ENCODE data around the gene TSNAXIP1. TPM values are rescaled to one million over a fixed set of nuclear protein-coding genes. Genes with fewer than 3 reads are reported as not detected.

Gene TSNAXIP1
- polyA plus RNA-seq, 4 donors, result 0.72 to 0.80 TPM; not detected in 2

- Histone ChIP-seq H3K27me3 (ENCODE audit: control insufficient read depth in 3 of 3, insufficient read depth in 3 of 3, low read length in 3 of 3) (no peaks in the 10 kb centered on the region), H3K36me3 (ENCODE audit: control insufficient read depth in 3 of 3, insufficient read depth in 2 of 3, low read depth in 1 of 3, low read length in 3 of 3) (peaks cover 2 to 90% (median 4%) of the 10 kb centered on the region in 3 donors), H3K4me1 (ENCODE audit: control insufficient read depth in 3 of 3, insufficient read depth in 2 of 3, low read depth in 1 of 3, low read length in 2 of 3) (no peaks in the 10 kb centered on the region), H3K27ac (ENCODE audit: low read depth in 1 of 3, low read length in 2 of 3) (no peak overlapping the region), H3K9me3 (ENCODE audit: control insufficient read depth in 2 of 2, insufficient read depth in 1 of 2, low read depth in 1 of 2, low read length in 1 of 2) (no peaks in the 10 kb centered on the region), H3K4me3 (ENCODE audit: low read depth in 1 of 3, low read length in 3 of 3) (no peak overlapping the region)
- DNase-seq (no peak), FAIRE-seq (no peak)
- WGBS, 3 donors, result 80 to 87% (median 84%) methylated on average over 2 of the region's 2 CpGs
Measured at GRCh38 chr16:67864594-67864993, 57.9 kb downstream of the TSNAXIP1 start.

GRCh38 chr16:67865318-67865717, 58.6 kb downstream of the TSNAXIP1 start:
- peak; percentile 48 to 63 for DNase-seq
- peaks cover 2 to 92% (median 4%) of the 10 kb centered on the region in 3 donors for H3K36me3 ChIP-seq (ENCODE audit: control insufficient read depth in 3 of 3, insufficient read depth in 2 of 3, low read depth in 1 of 3, low read length in 3 of 3)

GRCh38 chr16:67868290-67868689, 61.6 kb downstream of the TSNAXIP1 start:
- no peak for DNase-seq
- H3K36me3 ChIP-seq (ENCODE audit: control insufficient read depth in 3 of 3, insufficient read depth in 2 of 3, low read depth in 1 of 3, low read length in 3 of 3), result peaks cover 2 to 80% (median 7%) of the 10 kb centered on the region in 3 donors
- WGBS, 3 donors, result 94 to 97% (median 96%) methylated on average over 6 of the region's 6 CpGs

More at GRCh38 chr16:67865318-67865717, 58.6 kb downstream of the TSNAXIP1 start:
- H3K4me3 ChIP-seq (ENCODE audit: low read depth in 1 of 3, low read length in 3 of 3), result no peak overlapping the region
- H3K27me3 ChIP-seq (ENCODE audit: control insufficient read depth in 3 of 3, insufficient read depth in 3 of 3, low read length in 3 of 3), result no peaks in the 10 kb centered on the region
- FAIRE-seq, result no peak
- no peak overlapping the region for H3K27ac ChIP-seq (ENCODE audit: low read depth in 1 of 3, low read length in 2 of 3)
- H3K9me3 ChIP-seq (ENCODE audit: control insufficient read depth in 2 of 2, insufficient read depth in 1 of 2, low read depth in 1 of 2, low read length in 1 of 2), result no peaks in the 10 kb centered on the region
- WGBS, 3 donors, result 87 to 100% (median 92%) methylated on average over 2 of the region's 2 CpGs
- H3K4me1 ChIP-seq (ENCODE audit: control insufficient read depth in 3 of 3, insufficient read depth in 2 of 3, low read depth in 1 of 3, low read length in 2 of 3), result no peaks in the 10 kb centered on the region

GRCh38 chr16:67869653-67870052, 63.0 kb downstream of the TSNAXIP1 start:
- 84 to 90% (median 86%) methylated on average over 7 of the region's 7 CpGs for WGBS, 3 donors
- no peak for DNase-seq
- Histone ChIP-seq H3K36me3 (ENCODE audit: control insufficient read depth in 3 of 3, insufficient read depth in 2 of 3, low read depth in 1 of 3, low read length in 3 of 3) (peaks cover 2 to 72% (median 7%) of the 10 kb centered on the region in 3 donors), H3K27me3 (ENCODE audit: control insufficient read depth in 3 of 3, insufficient read depth in 3 of 3, low read length in 3 of 3) (no peaks in the 10 kb centered on the region), H3K4me1 (ENCODE audit: control insufficient read depth in 3 of 3, insufficient read depth in 2 of 3, low read depth in 1 of 3, low read length in 2 of 3) (peaks cover 0 to 10% (median 8%) of the 10 kb centered on the region in 3 donors), H3K27ac (ENCODE audit: low read depth in 1 of 3, low read length in 2 of 3) (no peak overlapping the region), H3K9me3 (ENCODE audit: control insufficient read depth in 2 of 2, insufficient read depth in 1 of 2, low read depth in 1 of 2, low read length in 1 of 2) (no peaks in the 10 kb centered on the region), H3K4me3 (ENCODE audit: low read depth in 1 of 3, low read length in 3 of 3) (no peak overlapping the region)
- no peak for FAIRE-seq

More at GRCh38 chr16:67868290-67868689, 61.6 kb downstream of the TSNAXIP1 start:
- no peak overlapping the region for H3K27ac ChIP-seq (ENCODE audit: low read depth in 1 of 3, low read length in 2 of 3)
- no peaks in the 10 kb centered on the region for H3K27me3 ChIP-seq (ENCODE audit: control insufficient read depth in 3 of 3, insufficient read depth in 3 of 3, low read length in 3 of 3)
- H3K4me1 ChIP-seq (ENCODE audit: control insufficient read depth in 3 of 3, insufficient read depth in 2 of 3, low read depth in 1 of 3, low read length in 2 of 3), result no peaks in the 10 kb centered on the region
- H3K9me3 ChIP-seq (ENCODE audit: control insufficient read depth in 2 of 2, insufficient read depth in 1 of 2, low read depth in 1 of 2, low read length in 1 of 2), result no peaks in the 10 kb centered on the region
- FAIRE-seq, result no peak
- H3K4me3 ChIP-seq (ENCODE audit: low read depth in 1 of 3, low read length in 3 of 3), result no peak overlapping the region

- 70 to 76% (median 73%) methylated on average over 3 of the region's 3 CpGs for WGBS, 3 donors
- Histone ChIP-seq H3K9me3 (ENCODE audit: control insufficient read depth in 2 of 2, insufficient read depth in 1 of 2, low read depth in 1 of 2, low read length in 1 of 2) (no peaks in the 10 kb centered on the region), H3K27ac (ENCODE audit: low read depth in 1 of 3, low read length in 2 of 3) (no peak overlapping the region), H3K27me3 (ENCODE audit: control insufficient read depth in 3 of 3, insufficient read depth in 3 of 3, low read length in 3 of 3) (no peaks in the 10 kb centered on the region), H3K4me3 (ENCODE audit: low read depth in 1 of 3, low read length in 3 of 3) (no peak overlapping the region), H3K36me3 (ENCODE audit: control insufficient read depth in 3 of 3, insufficient read depth in 2 of 3, low read depth in 1 of 3, low read length in 3 of 3) (peaks cover 2 to 64% (median 7%) of the 10 kb centered on the region in 3 donors), H3K4me1 (ENCODE audit: control insufficient read depth in 3 of 3, insufficient read depth in 2 of 3, low read depth in 1 of 3, low read length in 2 of 3) (peaks cover 0 to 17% (median 9%) of the 10 kb centered on the region in 3 donors)
- FAIRE-seq (no peak), DNase-seq (no peak)
Measured at GRCh38 chr16:67871256-67871655, 64.6 kb downstream of the TSNAXIP1 start.

- Histone ChIP-seq H3K27me3 (ENCODE audit: control insufficient read depth in 3 of 3, insufficient read depth in 3 of 3, low read length in 3 of 3) (no peaks in the 10 kb centered on the region), H3K4me3 (ENCODE audit: low read depth in 1 of 3, low read length in 3 of 3) (peak overlapping the region in 1 of 3 donors; percentile 94), H3K27ac (ENCODE audit: low read depth in 1 of 3, low read length in 2 of 3) (peak overlapping the region; percentile 13 to 87 (median 78)), H3K9me3 (ENCODE audit: control insufficient read depth in 2 of 2, insufficient read depth in 1 of 2, low read depth in 1 of 2, low read length in 1 of 2) (no peaks in the 10 kb centered on the region), H3K4me1 (ENCODE audit: control insufficient read depth in 3 of 3, insufficient read depth in 2 of 3, low read depth in 1 of 3, low read length in 2 of 3) (peaks cover 0 to 17% (median 9%) of the 10 kb centered on the region in 3 donors), H3K36me3 (ENCODE audit: control insufficient read depth in 3 of 3, insufficient read depth in 2 of 3, low read depth in 1 of 3, low read length in 3 of 3) (peaks cover 2 to 64% (median 6%) of the 10 kb centered on the region in 3 donors)
- 56 to 65% (median 58%) methylated on average over 2 of the region's 2 CpGs for WGBS, 3 donors
- DNase-seq (peak in 1 of 2 donors; percentile 16), FAIRE-seq (no peak)
Measured at GRCh38 chr16:67872131-67872630, 65.5 kb downstream of the TSNAXIP1 start.

- Histone ChIP-seq H3K27me3 (ENCODE audit: control insufficient read depth in 3 of 3, insufficient read depth in 3 of 3, low read length in 3 of 3) (no peaks in the 10 kb centered on the region), H3K4me1 (ENCODE audit: control insufficient read depth in 3 of 3, insufficient read depth in 2 of 3, low read depth in 1 of 3, low read length in 2 of 3) (peaks cover 0 to 17% (median 9%) of the 10 kb centered on the region in 3 donors), H3K36me3 (ENCODE audit: control insufficient read depth in 3 of 3, insufficient read depth in 2 of 3, low read depth in 1 of 3, low read length in 3 of 3) (peaks cover 4 to 64% (median 6%) of the 10 kb centered on the region in 3 donors), H3K9me3 (ENCODE audit: control insufficient read depth in 2 of 2, insufficient read depth in 1 of 2, low read depth in 1 of 2, low read length in 1 of 2) (no peaks in the 10 kb centered on the region), H3K27ac (ENCODE audit: low read depth in 1 of 3, low read length in 2 of 3) (peak within 1 kb of the TSS; percentile 49 to 87 (median 78)), H3K4me3 (ENCODE audit: low read depth in 1 of 3, low read length in 3 of 3) (peak within 1 kb of the TSS; percentile 86 to 94 (median 93))
- FAIRE-seq (no peak), DNase-seq (peak; percentile 79 to 91)
- WGBS, 3 donors, result 1 to 2% (median 2%) methylated on average over 43 to 72 of the region's 72 CpGs
Measured at GRCh38 chr16:67872631-67873434, 66.1 kb downstream of the TSNAXIP1 start, which contains the start of gene EDC4. TSS of gene EDC4 (plus strand) at chr16:67873052. CDS start at chr16:67873262, 210 bp downstream.

GRCh38 chr16:67873435-67874370, 67.0 kb downstream of the TSNAXIP1 start:
- 5 to 10% (median 6%) methylated on average over 23 of the region's 23 CpGs for WGBS, 3 donors
- Histone ChIP-seq H3K36me3 (ENCODE audit: control insufficient read depth in 3 of 3, insufficient read depth in 2 of 3, low read depth in 1 of 3, low read length in 3 of 3) (peaks cover 8 to 64% (median 10%) of the 10 kb centered on the region in 3 donors), H3K4me3 (ENCODE audit: low read depth in 1 of 3, low read length in 3 of 3) (peak overlapping the region; percentile 86 to 94 (median 93)), H3K27me3 (ENCODE audit: control insufficient read depth in 3 of 3, insufficient read depth in 3 of 3, low read length in 3 of 3) (no peaks in the 10 kb centered on the region), H3K4me1 (ENCODE audit: control insufficient read depth in 3 of 3, insufficient read depth in 2 of 3, low read depth in 1 of 3, low read length in 2 of 3) (peaks cover 0 to 17% (median 9%) of the 10 kb centered on the region in 3 donors), H3K9me3 (ENCODE audit: control insufficient read depth in 2 of 2, insufficient read depth in 1 of 2, low read depth in 1 of 2, low read length in 1 of 2) (no peaks in the 10 kb centered on the region), H3K27ac (ENCODE audit: low read depth in 1 of 3, low read length in 2 of 3) (peak overlapping the region; percentile 49 to 87 (median 78))
- FAIRE-seq (no peak), DNase-seq (peak; percentile 60 to 66)

Data from small intestine (tissue), 7 donors.